GM21717 (cell line): ENCODE results near the gene ATP6V1G2.
A peak's percentile ranks its signal among the peaks of the same experiment; 100 is the strongest.
"Not testable (repeated sequence)": the region's sequence is repeated elsewhere in the genome, so short reads cannot be mapped to it uniquely, and the experiment has no call there.

ENCODE experiments used
- ATAC-seq: cut with Tn5 transposase; IDR thresholded peaks from one replicate; pipeline ENCODE4 v1.9.1; 2021; ENCODE audit warnings: mild to moderate bottlenecking, moderate library complexity; ENCODE audit not compliant: unreplicated experiment

Gene ATP6V1G2

GRCh38 chr6:31575952-31576685 lies 29.7 kb upstream of the ATP6V1G2 start:
- no peak for ATAC-seq

GRCh38 chr6:31575335-31575901 lies 29.0 kb upstream of the ATP6V1G2 start, which contains the start of gene TNF:
TNF (plus strand) TSS chr6:31575565; CDS start chr6:31575742, 177 bp downstream.
- no peak for ATAC-seq

- no peak for ATAC-seq
These were observed 28.0 kb upstream of the ATP6V1G2 start for GRCh38 chr6:31574106-31575061.

- ATAC-seq, result no peak
These were observed 27.1 kb upstream of the ATP6V1G2 start for GRCh38 chr6:31573239-31574105.

- peak; percentile 25 for ATAC-seq
These were observed 25.9 kb upstream of the ATP6V1G2 start, which contains the start of gene LTA for GRCh38 chr6:31572041-31572911. LTA (plus strand) TSS chr6:31572289; CDS start chr6:31572743, 454 bp downstream.

- ATAC-seq, result no peak
These were observed 23.6 kb upstream of the ATP6V1G2 start for GRCh38 chr6:31569861-31570536.

- ATAC-seq, result peak; percentile 53
These were observed 22.1 kb upstream of the ATP6V1G2 start for GRCh38 chr6:31568537-31568961.

GRCh38 chr6:31567531-31568370 lies 21.3 kb upstream of the ATP6V1G2 start:
- ATAC-seq, result no peak

GRCh38 chr6:31560697-31561058 lies 14.3 kb upstream of the ATP6V1G2 start:
- ATAC-seq, result no peak

GRCh38 chr6:31559958-31560696 lies 13.7 kb upstream of the ATP6V1G2 start:
- ATAC-seq, result peak; percentile 34

- peak; percentile 4 for ATAC-seq
These were observed 13.2 kb upstream of the ATP6V1G2 start for GRCh38 chr6:31559606-31559957.

GRCh38 chr6:31558631-31559500 lies 12.5 kb upstream of the ATP6V1G2 start:
- ATAC-seq, result peak; percentile 26

- ATAC-seq, result no peak
These were observed 11.9 kb upstream of the ATP6V1G2 start for GRCh38 chr6:31558318-31558625.

GRCh38 chr6:31557443-31558317 lies 11.3 kb upstream of the ATP6V1G2 start:
- ATAC-seq, result no peak

- ATAC-seq, result no peak
These were observed 9.9 kb upstream of the ATP6V1G2 start for GRCh38 chr6:31556307-31556706.

GRCh38 chr6:31551371-31551770 lies 5.0 kb upstream of the ATP6V1G2 start:
- ATAC-seq, result not testable (repeated sequence)
